Activated T-helper 17 cell treated with anti-CD3 and anti-CD28 coated beads, Interleukin-2, amount 50 U/mL, for 72 hours (primary cell): ENCODE measurements around the gene PPT2. TPM values are rescaled to one million over a fixed set of nuclear protein-coding genes. Genes with fewer than 3 reads are reported as not detected.

ENCODE experiments used
- ATAC-seq: fragments of 150-1000 bp; cut with Tn5 transposase; replicated peaks from 2 replicates; pipeline ENCODE4 v1.10.0; 2021; ENCODE audit warnings: mild to moderate bottlenecking, moderate library complexity
- H3K27ac Mint-ChIP-seq: one replicate; pipeline ENCODE4 v1.8.0; 2022; ENCODE audit warnings: mixed read lengths
- H3K27me3 Mint-ChIP-seq: one replicate; pipeline ENCODE4 v1.8.0; 2022; ENCODE audit warnings: mixed read lengths
- H3K36me3 Mint-ChIP-seq: one replicate; pipeline ENCODE4 v1.8.0; 2022; ENCODE audit warnings: low read depth, mild to moderate bottlenecking, mixed read lengths
- H3K4me1 Mint-ChIP-seq: one replicate; pipeline ENCODE4 v1.8.0; 2022; ENCODE audit warnings: mixed read lengths
- H3K4me3 Mint-ChIP-seq: one replicate; pipeline ENCODE4 v1.8.0; 2022; ENCODE audit warnings: mild to moderate bottlenecking, mixed read lengths
- H3K9me3 Mint-ChIP-seq: one replicate; pipeline ENCODE4 v1.8.0; 2022; ENCODE audit warnings: mixed read lengths
- total RNA-seq, 2 donors: library from RNA; stranded (reverse); gene quantifications; one replicate each; pipeline ENCODE4 v1.2.3, GENCODE V29; 2022

PPT2 gene
- total RNA-seq: 10 to 100 TPM; 10.5 to 18.0 TPM

- Mint-ChIP-seq H3K27me3 (peaks cover 18% of the 10 kb centered on the region), H3K36me3 (peaks cover 17% of the 10 kb centered on the region), H3K4me3 (peak within 1 kb of the TSS; percentile 90), H3K4me1 (peaks cover 28% of the 10 kb centered on the region), H3K27ac (peak within 1 kb of the TSS; percentile 77), H3K9me3 (no peaks in the 10 kb centered on the region)
- ATAC-seq: peak; percentile 67
Measured at GRCh38 chr6:32153564-32154513, at the start of gene PPT2. Gene PPT2 (plus strand): TSS chr6:32154141. CDS start chr6:32154595, 454 bp downstream.

DNA sequence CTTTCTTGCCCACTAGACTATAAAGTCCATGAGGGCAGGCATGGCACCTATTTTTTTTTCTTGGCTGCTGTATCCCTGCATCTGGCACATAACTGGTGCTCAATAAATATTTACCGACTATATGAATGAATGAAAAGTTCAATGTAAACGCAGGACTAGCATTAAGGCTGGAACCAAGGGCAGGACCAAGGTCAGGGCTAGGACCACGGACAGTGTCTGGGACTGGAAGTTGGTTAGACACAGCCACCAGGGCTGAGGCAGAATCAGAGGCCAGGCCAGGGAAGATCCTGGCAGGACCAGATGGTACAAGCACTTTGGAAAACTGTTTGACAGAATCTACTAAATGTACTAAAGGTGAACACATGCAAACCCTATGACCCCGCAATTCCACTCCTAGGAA is 48.5 kb upstream of the PPT2 start:
- Mint-ChIP-seq H3K27ac (no peak overlapping the region), H3K4me3 (no peak overlapping the region), H3K9me3 (no peaks in the 10 kb centered on the region), H3K27me3 (peaks cover 37% of the 10 kb centered on the region), H3K4me1 (peaks cover 16% of the 10 kb centered on the region), H3K36me3 (no peaks in the 10 kb centered on the region)
- no peak for ATAC-seq

- Mint-ChIP-seq H3K4me3 (no peak overlapping the region), H3K4me1 (peaks cover 16% of the 10 kb centered on the region), H3K27ac (no peak overlapping the region), H3K27me3 (peaks cover 37% of the 10 kb centered on the region), H3K9me3 (no peaks in the 10 kb centered on the region), H3K36me3 (no peaks in the 10 kb centered on the region)
- no peak for ATAC-seq
Measured at GRCh38 chr6:32107406-32107805, 46.5 kb upstream of the PPT2 start.

GRCh38 chr6:32108094-32108627 is 45.8 kb upstream of the PPT2 start:
- H3K4me1 Mint-ChIP-seq: peaks cover 16% of the 10 kb centered on the region
- H3K4me3 Mint-ChIP-seq: no peak overlapping the region
- ATAC-seq: peak; percentile 25
- no peaks in the 10 kb centered on the region for H3K9me3 Mint-ChIP-seq
- peaks cover 37% of the 10 kb centered on the region for H3K27me3 Mint-ChIP-seq
- no peaks in the 10 kb centered on the region for H3K36me3 Mint-ChIP-seq
- peak overlapping the region; percentile 63 for H3K27ac Mint-ChIP-seq

GRCh38 chr6:32108727-32109113 is 45.2 kb upstream of the PPT2 start:
- no peak for ATAC-seq
- no peaks in the 10 kb centered on the region for H3K36me3 Mint-ChIP-seq
- H3K4me3 Mint-ChIP-seq: no peak overlapping the region
- H3K9me3 Mint-ChIP-seq: no peaks in the 10 kb centered on the region
- peaks cover 34% of the 10 kb centered on the region for H3K27me3 Mint-ChIP-seq
- H3K4me1 Mint-ChIP-seq: peaks cover 16% of the 10 kb centered on the region
- H3K27ac Mint-ChIP-seq: peak overlapping the region; percentile 63

- H3K27ac Mint-ChIP-seq: peak within 1 kb of the TSS; percentile 63
- H3K27me3 Mint-ChIP-seq: peaks cover 31% of the 10 kb centered on the region
- H3K4me3 Mint-ChIP-seq: no peak within 1 kb of the TSS
- H3K4me1 Mint-ChIP-seq: peaks cover 16% of the 10 kb centered on the region
- no peak for ATAC-seq
- no peaks in the 10 kb centered on the region for H3K9me3 Mint-ChIP-seq
- H3K36me3 Mint-ChIP-seq: no peaks in the 10 kb centered on the region
Measured at GRCh38 chr6:32109114-32109764, 44.7 kb upstream of the PPT2 start, which contains the start of gene TNXB. Gene TNXB (minus strand): TSS chr6:32109338. CDS start chr6:32098198, 11,140 bp downstream.

DNA sequence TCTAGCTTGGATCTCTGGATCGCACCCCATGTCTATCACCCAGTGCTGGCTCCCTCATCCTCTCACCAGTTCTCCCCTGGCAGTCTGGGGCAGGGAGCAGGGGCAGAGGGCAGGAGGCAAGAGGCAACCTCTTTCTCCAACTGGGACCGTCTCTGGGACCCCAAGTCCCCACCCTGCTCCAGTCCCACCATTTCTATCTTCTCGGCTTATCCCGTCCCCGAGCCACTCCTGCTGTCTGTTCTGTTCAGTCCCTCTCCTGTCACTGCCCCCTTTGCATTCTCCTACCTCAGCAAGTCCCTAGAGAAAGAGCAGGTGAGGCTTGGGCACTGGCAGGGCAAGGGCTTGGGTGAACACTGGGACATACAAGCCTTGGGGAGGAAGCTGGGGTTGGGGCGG is 44.2 kb upstream of the PPT2 start:
- H3K27me3 Mint-ChIP-seq: peaks cover 26% of the 10 kb centered on the region
- peak overlapping the region; percentile 49 for H3K27ac Mint-ChIP-seq
- no peak for ATAC-seq
- H3K9me3 Mint-ChIP-seq: no peaks in the 10 kb centered on the region
- H3K4me1 Mint-ChIP-seq: peaks cover 16% of the 10 kb centered on the region
- no peak overlapping the region for H3K4me3 Mint-ChIP-seq
- peaks cover 2% of the 10 kb centered on the region for H3K36me3 Mint-ChIP-seq

DNA sequence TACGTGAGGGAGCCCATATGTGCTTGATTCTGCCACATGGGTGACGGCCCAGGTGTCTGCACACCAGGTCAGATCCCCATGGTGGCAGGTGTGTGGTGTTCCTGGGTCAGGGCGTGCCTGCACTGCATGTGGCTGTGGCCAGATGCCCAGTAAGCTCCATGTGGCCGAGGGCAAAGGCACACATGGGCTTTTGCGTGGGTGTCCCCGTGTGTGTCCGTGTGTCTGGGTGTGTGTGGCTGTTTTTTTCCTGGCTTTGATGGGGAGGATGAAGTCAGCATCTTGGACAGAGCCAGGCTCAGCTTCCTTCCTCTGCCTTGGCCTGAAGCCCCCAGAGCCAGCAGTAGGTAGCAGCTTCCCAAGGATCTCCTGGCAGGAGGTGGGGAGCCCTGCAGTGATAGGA is 43.3 kb upstream of the PPT2 start:
- peak overlapping the region; percentile 31 for H3K27ac Mint-ChIP-seq
- H3K4me3 Mint-ChIP-seq: no peak overlapping the region
- H3K27me3 Mint-ChIP-seq: peaks cover 20% of the 10 kb centered on the region
- no peaks in the 10 kb centered on the region for H3K9me3 Mint-ChIP-seq
- H3K36me3 Mint-ChIP-seq: peaks cover 11% of the 10 kb centered on the region
- ATAC-seq: no peak
- peaks cover 16% of the 10 kb centered on the region for H3K4me1 Mint-ChIP-seq

DNA sequence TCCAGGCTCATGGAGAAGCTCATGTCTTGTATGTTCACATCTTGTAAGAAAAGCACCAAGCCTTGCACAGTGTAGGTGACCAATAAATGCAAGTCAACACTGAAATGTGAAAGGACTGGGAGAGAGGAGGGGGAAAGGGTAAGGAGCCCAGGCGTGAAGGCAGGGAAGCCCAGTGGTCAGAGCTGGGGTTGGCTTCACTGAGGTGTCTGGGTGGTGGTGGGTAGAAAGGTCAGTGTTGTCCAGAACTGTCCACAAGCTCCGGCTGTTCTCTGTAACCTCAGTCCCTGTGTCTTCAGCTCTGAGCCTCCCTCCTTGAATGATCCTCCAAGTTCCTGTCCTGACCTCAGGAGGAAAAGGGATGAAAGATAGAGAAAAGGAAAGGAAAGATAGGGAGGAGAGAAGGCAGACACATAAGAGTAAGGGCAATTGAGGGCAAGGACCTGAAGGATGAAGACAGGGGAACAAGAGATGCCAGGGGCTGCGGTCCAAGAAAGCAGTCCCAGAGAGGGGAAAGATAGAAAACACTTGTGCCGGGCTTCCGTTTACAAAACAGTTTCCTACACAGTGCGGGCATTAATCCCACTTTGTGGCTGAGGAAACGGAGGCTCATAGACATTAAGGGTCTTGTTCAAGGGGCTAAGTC is 42.4 kb upstream of the PPT2 start:
- H3K27me3 Mint-ChIP-seq: peaks cover 16% of the 10 kb centered on the region
- H3K4me1 Mint-ChIP-seq: peaks cover 16% of the 10 kb centered on the region

GRCh38 chr6:32112431-32112980 is 41.4 kb upstream of the PPT2 start:
- Mint-ChIP-seq H3K27ac (peak overlapping the region; percentile 31), H3K27me3 (peaks cover 12% of the 10 kb centered on the region), H3K36me3 (peaks cover 30% of the 10 kb centered on the region), H3K9me3 (no peaks in the 10 kb centered on the region), H3K4me1 (peaks cover 16% of the 10 kb centered on the region), H3K4me3 (no peak overlapping the region)
- no peak for ATAC-seq

More for the DNA sequence above, 42.4 kb upstream of the PPT2 start:
- no peak for ATAC-seq
- Mint-ChIP-seq H3K9me3 (no peaks in the 10 kb centered on the region), H3K27ac (peak overlapping the region; percentile 31), H3K4me3 (no peak overlapping the region), H3K36me3 (peaks cover 20% of the 10 kb centered on the region)

DNA sequence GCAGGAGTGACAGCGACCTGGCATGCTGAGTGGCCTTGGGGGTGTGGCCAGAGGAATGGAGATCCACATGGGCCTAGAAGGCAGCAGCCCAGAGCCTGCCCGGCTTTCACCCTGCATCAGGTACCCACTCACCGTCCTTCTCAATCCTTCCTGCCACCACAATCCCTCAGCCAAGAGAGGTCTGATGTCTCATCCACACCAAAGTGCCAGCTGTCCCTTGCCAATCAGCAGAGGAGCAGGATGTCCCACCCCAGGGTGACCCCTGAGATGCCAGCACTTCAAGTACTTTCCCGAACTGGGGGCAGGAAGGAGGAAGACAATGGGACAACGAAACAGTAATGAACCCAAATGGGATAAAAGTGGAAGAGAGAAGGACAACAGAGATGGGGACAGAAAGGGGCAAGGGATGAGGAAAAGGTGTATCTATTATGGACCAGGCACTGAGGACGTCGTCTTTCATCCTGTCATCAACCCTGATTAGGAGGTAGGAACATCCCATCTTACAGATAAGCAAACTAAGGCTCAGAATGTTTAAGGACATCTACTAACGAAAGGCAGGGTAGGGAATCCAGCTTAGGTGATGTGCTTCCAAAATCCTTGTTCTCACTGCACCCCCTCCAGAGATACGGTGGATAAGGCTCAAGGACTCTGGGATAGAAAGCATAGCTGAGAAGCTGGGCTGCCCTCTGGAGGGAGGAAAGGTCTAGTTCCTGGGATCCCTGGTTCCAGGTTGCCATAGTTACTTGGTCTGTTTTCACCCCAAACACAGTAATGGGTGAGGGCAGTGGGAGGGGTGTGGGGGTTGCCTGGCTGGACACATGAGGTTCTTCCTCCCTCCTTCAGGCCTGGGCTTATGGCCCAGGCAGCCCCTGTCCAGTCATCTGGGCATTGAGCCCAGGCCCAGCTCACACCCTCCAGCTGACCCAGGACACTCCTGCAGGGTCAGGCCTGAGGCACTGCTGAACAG is 40.3 kb upstream of the PPT2 start:
- no peak for ATAC-seq
- Mint-ChIP-seq H3K27ac (peak overlapping the region; percentile 15), H3K36me3 (peaks cover 41% of the 10 kb centered on the region)

DNA sequence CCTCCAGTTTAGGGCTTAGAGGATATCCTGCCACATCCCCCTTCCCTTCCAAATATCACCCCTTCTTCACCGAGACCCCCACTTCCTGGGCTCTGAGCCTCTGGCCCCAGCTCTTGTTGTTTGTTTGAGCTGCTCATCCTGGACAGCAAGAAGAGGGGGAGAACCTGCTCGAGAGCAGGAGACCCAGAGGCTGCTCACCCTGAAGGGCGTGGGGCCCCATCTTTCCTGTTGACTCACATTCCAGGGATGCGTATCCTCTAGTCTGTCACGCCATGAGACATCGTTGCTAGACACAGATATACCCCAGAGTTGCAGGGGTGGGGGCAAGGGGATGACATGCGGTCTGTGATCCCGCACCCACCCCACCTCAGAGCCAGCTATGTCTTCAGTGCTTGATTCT is 39.1 kb upstream of the PPT2 start:
- H3K36me3 Mint-ChIP-seq: peaks cover 53% of the 10 kb centered on the region
- peaks cover 12% of the 10 kb centered on the region for H3K4me1 Mint-ChIP-seq
- H3K27ac Mint-ChIP-seq: peak overlapping the region; percentile 54
- H3K9me3 Mint-ChIP-seq: no peaks in the 10 kb centered on the region
- no peaks in the 10 kb centered on the region for H3K27me3 Mint-ChIP-seq
- peak; percentile 19 for ATAC-seq
- H3K4me3 Mint-ChIP-seq: no peak overlapping the region

More for the DNA sequence above, 40.3 kb upstream of the PPT2 start:
- Mint-ChIP-seq H3K9me3 (no peaks in the 10 kb centered on the region), H3K27me3 (peaks cover 4% of the 10 kb centered on the region), H3K4me3 (no peak overlapping the region), H3K4me1 (peaks cover 10% of the 10 kb centered on the region)

DNA sequence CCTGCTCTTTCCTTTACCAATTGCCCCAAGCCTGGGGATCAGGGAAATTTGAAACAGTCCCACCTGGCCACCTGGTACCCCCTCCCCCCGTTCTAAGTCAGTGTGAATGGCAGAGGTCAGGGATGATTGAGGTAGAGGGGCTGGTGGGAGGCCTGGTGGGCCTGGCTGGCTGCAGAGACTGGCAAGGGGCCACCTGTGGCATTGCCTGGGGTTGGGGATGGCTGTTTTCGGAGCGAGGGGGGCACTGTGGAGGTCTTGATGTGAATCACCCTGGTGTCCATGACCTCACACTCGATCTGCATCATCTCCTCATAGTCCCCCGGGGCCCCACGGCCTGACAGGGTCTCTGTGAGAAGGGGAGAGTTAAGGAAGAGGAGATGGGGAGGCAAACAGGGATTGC is 38.3 kb upstream of the PPT2 start:
- Mint-ChIP-seq H3K9me3 (no peaks in the 10 kb centered on the region), H3K4me1 (peaks cover 9% of the 10 kb centered on the region), H3K27ac (no peak overlapping the region), H3K4me3 (no peak overlapping the region), H3K27me3 (no peaks in the 10 kb centered on the region), H3K36me3 (peaks cover 61% of the 10 kb centered on the region)
- ATAC-seq: no peak
